Muscle layer of colon (tissue), 2 donors: ENCODE results near the gene PRR30.
A peak's percentile ranks its signal among the peaks of the same experiment; 100 is the strongest.
"Not testable (repeated sequence)": the region's sequence is repeated elsewhere in the genome, so short reads cannot be mapped to it uniquely, and the experiment has no call there.

Source experiments
- H3K27ac ChIP-seq: one replicate; pipeline ENCODE4 v1.7.0; 2013; ENCODE audit warnings: low read depth, mild to moderate bottlenecking, low read length, moderate library complexity
- H3K27me3 ChIP-seq, 2 donors: one replicate each; pipeline ENCODE4 v1.7.0; 2013; ENCODE audit warnings: low read length in 2 of 2, mild to moderate bottlenecking in 2 of 2; ENCODE audit not compliant: insufficient read depth in 2 of 2, control insufficient read depth in 1 of 2
- H3K36me3 ChIP-seq: one replicate; pipeline ENCODE4 v1.7.0; 2013; ENCODE audit warnings: mild to moderate bottlenecking, low read length; ENCODE audit not compliant: insufficient read depth
- H3K4me1 ChIP-seq: one replicate; pipeline ENCODE4 v1.7.0; 2013; ENCODE audit warnings: mild to moderate bottlenecking, low read length; ENCODE audit not compliant: insufficient read depth
- H3K4me3 ChIP-seq, 2 donors: one replicate each; pipeline ENCODE4 v1.7.0; 2013; ENCODE audit warnings: low read length in 2 of 2, low read depth in 1 of 2, mild to moderate bottlenecking in 1 of 2, moderate library complexity in 1 of 2
- H3K9ac ChIP-seq: one replicate; pipeline ENCODE4 v1.7.0; 2013; ENCODE audit warnings: low read length
- H3K9me3 ChIP-seq: one replicate; pipeline ENCODE4 v1.7.0; 2013; ENCODE audit warnings: mild to moderate bottlenecking, low read length
- donor health status: abdominal sarcoma.
- donor health status: Adenocarcinoma of cecum.

Gene PRR30

GRCh38 chr2:27123302-27124150 lies 15.7 kb downstream of the PRR30 start, which contains the start of gene ABHD1:
Gene ABHD1 (plus strand): TSS chr2:27123815. CDS start chr2:27123949, 134 bp downstream.
- H3K4me1 ChIP-seq, result peaks cover 11% of the 10 kb centered on the region
- H3K9me3 ChIP-seq, result no peaks in the 10 kb centered on the region
- peak within 1 kb of the TSS; percentile 53 to 71 for H3K4me3 ChIP-seq
- H3K9ac ChIP-seq, result no peak within 1 kb of the TSS
- peaks cover 0 to under 1% of the 10 kb centered on the region in 2 donors for H3K27me3 ChIP-seq
- H3K27ac ChIP-seq, result peak within 1 kb of the TSS; percentile 65
- H3K36me3 ChIP-seq, result no peaks in the 10 kb centered on the region

GRCh38 chr2:27122791-27123190 lies 16.4 kb downstream of the PRR30 start:
- Histone ChIP-seq H3K4me3 (peak overlapping the region in 1 of 2 donors; percentile 71), H3K9ac (no peak overlapping the region)

GRCh38 chr2:27121906-27122305 lies 17.3 kb downstream of the PRR30 start:
- Histone ChIP-seq H3K9me3 (no peaks in the 10 kb centered on the region), H3K27me3 (peaks cover 7 to 13% of the 10 kb centered on the region in 2 donors), H3K9ac (no peak overlapping the region), H3K4me3 (no peak overlapping the region), H3K36me3 (no peaks in the 10 kb centered on the region), H3K4me1 (peaks cover 17% of the 10 kb centered on the region), H3K27ac (no peak overlapping the region)

More at GRCh38 chr2:27122791-27123190, 16.4 kb downstream of the PRR30 start:
- Histone ChIP-seq H3K36me3 (no peaks in the 10 kb centered on the region), H3K4me1 (peaks cover 17% of the 10 kb centered on the region), H3K27me3 (peaks cover 0 to 8% of the 10 kb centered on the region in 2 donors), H3K9me3 (no peaks in the 10 kb centered on the region), H3K27ac (no peak overlapping the region)

GRCh38 chr2:27119330-27119670 lies 19.9 kb downstream of the PRR30 start:
- H3K27ac ChIP-seq, H3K9me3 ChIP-seq, H3K36me3 ChIP-seq, H3K9ac ChIP-seq: not testable (repeated sequence)
- H3K4me1 ChIP-seq, result peaks cover 17% of the 10 kb centered on the region
- peaks cover 8 to 13% of the 10 kb centered on the region in 2 donors for H3K27me3 ChIP-seq
- H3K4me3 ChIP-seq, result peak overlapping the region in 1 of 2 donors; percentile 42

- peak within 1 kb of the TSS; percentile 7 to 42 for H3K4me3 ChIP-seq
Observed at GRCh38 chr2:27118525-27119329, 20.5 kb downstream of the PRR30 start, which contains the start of gene CGREF1. Gene CGREF1 (minus strand): TSS chr2:27119128. CDS start chr2:27104366, 14,762 bp downstream.

GRCh38 chr2:27117995-27118524 lies 21.1 kb downstream of the PRR30 start:
- no peaks in the 10 kb centered on the region for H3K36me3 ChIP-seq
- no peak overlapping the region for H3K27ac ChIP-seq
- H3K4me3 ChIP-seq, result peak overlapping the region in 1 of 2 donors; percentile 7
- no peaks in the 10 kb centered on the region for H3K9me3 ChIP-seq
- no peak overlapping the region for H3K9ac ChIP-seq
- H3K4me1 ChIP-seq, result peaks cover 10% of the 10 kb centered on the region
- peaks cover 8 to 13% of the 10 kb centered on the region in 2 donors for H3K27me3 ChIP-seq

More at GRCh38 chr2:27118525-27119329, 20.5 kb downstream of the PRR30 start, which contains the start of gene CGREF1:
- Histone ChIP-seq H3K27ac (no peak within 1 kb of the TSS), H3K27me3 (peaks cover 8 to 13% of the 10 kb centered on the region in 2 donors), H3K4me1 (peaks cover 13% of the 10 kb centered on the region), H3K9me3 (no peaks in the 10 kb centered on the region), H3K36me3 (no peaks in the 10 kb centered on the region), H3K9ac (no peak within 1 kb of the TSS)

GRCh38 chr2:27115519-27115918 lies 23.7 kb downstream of the PRR30 start:
- Histone ChIP-seq H3K9ac (no peak overlapping the region), H3K4me1 (peaks cover 6% of the 10 kb centered on the region), H3K27me3 (peaks cover 8 to 13% of the 10 kb centered on the region in 2 donors), H3K36me3 (no peaks in the 10 kb centered on the region), H3K9me3 (no peaks in the 10 kb centered on the region), H3K27ac (no peak overlapping the region), H3K4me3 (no peak overlapping the region)

GRCh38 chr2:27111392-27112078 lies 27.7 kb downstream of the PRR30 start:
- not testable (repeated sequence) for H3K27me3 ChIP-seq, H3K36me3 ChIP-seq, H3K27ac ChIP-seq, H3K9ac ChIP-seq, H3K4me3 ChIP-seq, H3K9me3 ChIP-seq, H3K4me1 ChIP-seq

GRCh38 chr2:27110603-27111352 lies 28.4 kb downstream of the PRR30 start:
- not testable (repeated sequence) for H3K9ac ChIP-seq, H3K27ac ChIP-seq, H3K4me1 ChIP-seq, H3K4me3 ChIP-seq, H3K36me3 ChIP-seq, H3K27me3 ChIP-seq, H3K9me3 ChIP-seq

GRCh38 chr2:27109083-27109482 lies 30.1 kb downstream of the PRR30 start:
- Histone ChIP-seq H3K4me1 (no peaks in the 10 kb centered on the region), H3K27me3 (no peaks in the 10 kb centered on the region), H3K9ac (no peak overlapping the region), H3K9me3 (no peaks in the 10 kb centered on the region), H3K4me3 (no peak overlapping the region), H3K27ac (no peak overlapping the region), H3K36me3 (no peaks in the 10 kb centered on the region)
